Esophagus muscularis mucosa (tissue), 4 donors: Measurements from ENCODE around the gene FBXW11.

Source experiments
- EP300 ChIP-seq: sonication (generic); formaldehyde crosslinking; IDR thresholded peaks from one replicate; pipeline ENCODE4 v1.6.1; 2017; ENCODE audit warnings: antibody characterized with exemption
- POLR2A ChIP-seq: fragments of 450-650 bp; IDR thresholded peaks from one replicate; pipeline ENCODE4 v1.6.1; 2017; ENCODE audit warnings: antibody characterized with exemption, moderate library complexity, mild to moderate bottlenecking, low read depth
- TF ChIP-seq, protein P1 (sequence below), 3 experiments: fragments of 200-600 bp in 2 of 3; fragments of 450-650 bp in 1 of 3; sonication (generic) in 2 of 3; IDR thresholded peaks; one replicate each; pipeline ENCODE4 v1.5.1; 2017 to 2019; ENCODE audit warnings: antibody characterized with exemption in 3 of 3, mild to moderate bottlenecking in 2 of 3, moderate library complexity in 1 of 3

DNA sequence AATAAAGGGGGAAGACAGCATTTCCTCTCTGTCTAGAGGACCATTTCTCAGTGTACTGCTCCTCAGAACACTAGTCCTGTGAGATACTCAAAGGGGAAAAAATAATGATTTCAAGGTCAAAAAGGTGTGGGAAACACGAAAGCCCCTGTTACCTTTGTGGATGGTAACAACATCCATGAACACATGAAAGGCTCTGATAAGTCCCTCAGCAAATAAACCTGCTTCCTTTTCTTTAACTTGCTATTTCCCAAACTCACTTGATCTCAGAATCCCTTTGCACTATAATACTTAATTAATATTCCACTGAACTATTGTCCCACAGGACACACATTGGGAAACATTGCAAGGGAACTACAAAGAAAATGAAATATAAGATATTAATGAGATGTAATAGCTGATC, 155.2 kb downstream of the FBXW11 start:
- TF ChIP-seq, protein P1, sequence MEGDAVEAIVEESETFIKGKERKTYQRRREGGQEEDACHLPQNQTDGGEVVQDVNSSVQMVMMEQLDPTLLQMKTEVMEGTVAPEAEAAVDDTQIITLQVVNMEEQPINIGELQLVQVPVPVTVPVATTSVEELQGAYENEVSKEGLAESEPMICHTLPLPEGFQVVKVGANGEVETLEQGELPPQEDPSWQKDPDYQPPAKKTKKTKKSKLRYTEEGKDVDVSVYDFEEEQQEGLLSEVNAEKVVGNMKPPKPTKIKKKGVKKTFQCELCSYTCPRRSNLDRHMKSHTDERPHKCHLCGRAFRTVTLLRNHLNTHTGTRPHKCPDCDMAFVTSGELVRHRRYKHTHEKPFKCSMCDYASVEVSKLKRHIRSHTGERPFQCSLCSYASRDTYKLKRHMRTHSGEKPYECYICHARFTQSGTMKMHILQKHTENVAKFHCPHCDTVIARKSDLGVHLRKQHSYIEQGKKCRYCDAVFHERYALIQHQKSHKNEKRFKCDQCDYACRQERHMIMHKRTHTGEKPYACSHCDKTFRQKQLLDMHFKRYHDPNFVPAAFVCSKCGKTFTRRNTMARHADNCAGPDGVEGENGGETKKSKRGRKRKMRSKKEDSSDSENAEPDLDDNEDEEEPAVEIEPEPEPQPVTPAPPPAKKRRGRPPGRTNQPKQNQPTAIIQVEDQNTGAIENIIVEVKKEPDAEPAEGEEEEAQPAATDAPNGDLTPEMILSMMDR (IDR thresholded peaks at IDR 0.05) = no peak
- TF ChIP-seq POLR2A (no peak), EP300 (no peak)
